WERI-Rb-1 (cell line): Measurements from ENCODE around the gene FADS6.
A peak's percentile ranks its signal among the peaks of the same experiment; 100 is the strongest.

ENCODE experiments used
- DNase-seq: peaks from one replicate; pipeline ENCODE4 v3.0.0-alpha.2; 2020
- H3K27ac ChIP-seq: fragments of 250-450 bp; sonication (Bioruptor Pico); 2 replicates; pipeline ENCODE4 v1.5.1; 2020; ENCODE audit warnings: mild to moderate bottlenecking, moderate library complexity
- H3K27me3 ChIP-seq: fragments of 250-450 bp; sonication (Bioruptor Pico); 2 replicates; pipeline ENCODE4 v1.5.1; 2021; ENCODE audit warnings: mild to moderate bottlenecking, low read depth, moderate library complexity; ENCODE audit not compliant: insufficient read depth, severe bottlenecking
- H3K36me3 ChIP-seq: fragments of 250-450 bp; sonication (Bioruptor Pico); 2 replicates; pipeline ENCODE4 v1.5.1; 2020; ENCODE audit warnings: mild to moderate bottlenecking, moderate library complexity
- H3K4me3 ChIP-seq: 2 replicates; pipeline ENCODE4 v1.5.1; 2011; ENCODE audit warnings: low read depth, mild to moderate bottlenecking, control low read depth, low read length
- H3K9me3 ChIP-seq: fragments of 250-450 bp; sonication (Bioruptor Pico); 2 replicates; pipeline ENCODE4 v1.5.1; 2021; ENCODE audit warnings: mild to moderate bottlenecking, moderate library complexity; ENCODE audit not compliant: severe bottlenecking
- TF ChIP-seq, protein P1 (sequence below): IDR thresholded peaks from 2 replicates; pipeline ENCODE4 v1.5.1; 2011; ENCODE audit warnings: low read depth, mild to moderate bottlenecking, control low read depth, inconsistent platforms, low read length

FADS6 gene

GRCh38 chr17:74883241-74883745 is 10.1 kb downstream of the FADS6 start:
- Histone ChIP-seq H3K9me3 (no peaks in the 10 kb centered on the region), H3K4me3 (no peak overlapping the region), H3K27me3 (no peaks in the 10 kb centered on the region), H3K27ac (no peak overlapping the region), H3K36me3 (no peaks in the 10 kb centered on the region)
- TF ChIP-seq, protein P1, sequence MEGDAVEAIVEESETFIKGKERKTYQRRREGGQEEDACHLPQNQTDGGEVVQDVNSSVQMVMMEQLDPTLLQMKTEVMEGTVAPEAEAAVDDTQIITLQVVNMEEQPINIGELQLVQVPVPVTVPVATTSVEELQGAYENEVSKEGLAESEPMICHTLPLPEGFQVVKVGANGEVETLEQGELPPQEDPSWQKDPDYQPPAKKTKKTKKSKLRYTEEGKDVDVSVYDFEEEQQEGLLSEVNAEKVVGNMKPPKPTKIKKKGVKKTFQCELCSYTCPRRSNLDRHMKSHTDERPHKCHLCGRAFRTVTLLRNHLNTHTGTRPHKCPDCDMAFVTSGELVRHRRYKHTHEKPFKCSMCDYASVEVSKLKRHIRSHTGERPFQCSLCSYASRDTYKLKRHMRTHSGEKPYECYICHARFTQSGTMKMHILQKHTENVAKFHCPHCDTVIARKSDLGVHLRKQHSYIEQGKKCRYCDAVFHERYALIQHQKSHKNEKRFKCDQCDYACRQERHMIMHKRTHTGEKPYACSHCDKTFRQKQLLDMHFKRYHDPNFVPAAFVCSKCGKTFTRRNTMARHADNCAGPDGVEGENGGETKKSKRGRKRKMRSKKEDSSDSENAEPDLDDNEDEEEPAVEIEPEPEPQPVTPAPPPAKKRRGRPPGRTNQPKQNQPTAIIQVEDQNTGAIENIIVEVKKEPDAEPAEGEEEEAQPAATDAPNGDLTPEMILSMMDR, result no peak
- DNase-seq, result no peak

DNA sequence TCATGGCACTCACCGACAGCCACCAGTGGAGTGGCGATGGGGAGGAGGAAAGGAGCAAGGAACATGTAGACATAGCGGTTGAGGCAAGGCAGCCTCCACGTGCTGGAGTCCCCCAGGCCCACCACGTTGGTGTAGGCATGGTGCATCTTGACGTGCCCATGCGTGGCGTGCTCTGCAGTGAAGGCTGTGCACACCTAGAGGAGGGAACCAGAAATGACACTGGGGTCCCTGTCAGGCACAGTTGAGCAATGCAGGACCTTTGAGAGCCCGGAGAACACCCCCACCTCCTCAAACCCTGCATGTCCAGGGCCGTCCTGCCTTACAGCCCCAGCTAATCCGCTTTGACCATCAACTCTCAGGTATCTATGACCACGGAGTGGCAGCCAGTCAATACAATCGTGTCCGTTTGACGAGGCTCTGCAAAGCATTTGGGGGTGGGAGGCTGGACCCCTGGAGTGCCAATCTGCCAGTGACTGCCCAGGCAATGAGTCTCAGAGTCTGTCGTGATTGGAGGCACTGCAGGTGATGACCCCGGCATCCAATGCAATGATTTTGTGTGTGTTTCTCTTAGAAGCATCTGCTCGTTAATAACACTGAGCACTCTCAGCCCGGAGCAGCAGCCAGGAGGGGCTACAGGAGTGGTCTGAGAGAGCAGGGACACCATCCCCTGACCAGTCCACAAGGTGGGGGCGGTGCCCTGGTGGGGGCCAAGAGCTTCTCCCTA is 10.8 kb downstream of the FADS6 start:
- TF ChIP-seq, protein P1, result peak; percentile 48
- no peak overlapping the region for H3K4me3 ChIP-seq
- H3K27me3 ChIP-seq, result no peaks in the 10 kb centered on the region
- H3K9me3 ChIP-seq, result no peaks in the 10 kb centered on the region
- H3K27ac ChIP-seq, result no peak overlapping the region
- no peaks in the 10 kb centered on the region for H3K36me3 ChIP-seq
- DNase-seq, result peak; percentile 71

GRCh38 chr17:74881073-74881472 is 12.4 kb downstream of the FADS6 start:
- no peak for DNase-seq
- no peak overlapping the region for H3K27ac ChIP-seq
- H3K36me3 ChIP-seq, result no peaks in the 10 kb centered on the region
- no peaks in the 10 kb centered on the region for H3K27me3 ChIP-seq
- TF ChIP-seq, protein P1, result no peak
- no peak overlapping the region for H3K4me3 ChIP-seq
- no peaks in the 10 kb centered on the region for H3K9me3 ChIP-seq

- Histone ChIP-seq H3K27ac (no peak overlapping the region), H3K4me3 (no peak overlapping the region), H3K27me3 (no peaks in the 10 kb centered on the region), H3K36me3 (no peaks in the 10 kb centered on the region), H3K9me3 (no peaks in the 10 kb centered on the region)
- TF ChIP-seq, protein P1, result no peak
- DNase-seq, result no peak
Observed at GRCh38 chr17:74879308-74879707, 14.1 kb downstream of the FADS6 start.

DNA sequence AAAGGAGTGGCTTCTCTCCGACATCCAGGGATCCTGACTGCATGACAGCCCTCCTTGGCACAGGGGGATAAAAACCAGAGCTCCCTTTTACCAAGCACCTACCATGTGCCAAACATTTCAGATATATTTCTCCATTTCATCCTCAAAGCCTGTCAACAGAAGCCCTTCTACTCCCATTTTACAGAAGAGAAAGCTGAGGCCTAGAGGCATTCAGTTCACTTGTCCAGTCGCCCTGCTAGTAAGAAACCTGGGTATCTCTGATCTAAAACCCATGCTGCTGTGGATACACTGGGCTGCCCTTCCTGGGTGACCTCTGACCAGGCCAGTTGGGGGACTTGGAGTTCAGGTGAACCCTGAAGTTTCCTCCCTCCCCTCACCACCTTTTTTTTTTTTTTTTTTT is 14.8 kb downstream of the FADS6 start:
- H3K9me3 ChIP-seq, result no peaks in the 10 kb centered on the region
- no peaks in the 10 kb centered on the region for H3K36me3 ChIP-seq
- H3K27me3 ChIP-seq, result no peaks in the 10 kb centered on the region
- DNase-seq, result no peak
- H3K4me3 ChIP-seq, result no peak overlapping the region
- TF ChIP-seq, protein P1, result no peak
- no peak overlapping the region for H3K27ac ChIP-seq
